Activated CD8-positive, alpha-beta memory T cell treated with anti-CD3 and anti-CD28 coated beads for 24 hours (primary cell): ENCODE data around the gene ADAMTSL4.
"Not testable (repeated sequence)": the region's sequence is repeated elsewhere in the genome, so short reads cannot be mapped to it uniquely, and the experiment has no call there.

Experiments
- DNase-seq: peaks from one replicate; pipeline ENCODE4 v3.0.0-alpha.2; 2020

The ADAMTSL4 gene

GRCh38 chr1:150555971-150556865 is 7.0 kb downstream of the ADAMTSL4 start:
- no peak for DNase-seq

GRCh38 chr1:150557065-150557600 is 7.9 kb downstream of the ADAMTSL4 start:
- DNase-seq = no peak

GRCh38 chr1:150557813-150558212 is 8.6 kb downstream of the ADAMTSL4 start:
- DNase-seq = no peak

- no peak for DNase-seq
Observed at GRCh38 chr1:150558303-150558704, 9.1 kb downstream of the ADAMTSL4 start.

GRCh38 chr1:150558761-150559655 is 9.8 kb downstream of the ADAMTSL4 start:
- no peak for DNase-seq

- DNase-seq = no peak
Observed at GRCh38 chr1:150559656-150560010, 10.4 kb downstream of the ADAMTSL4 start.

GRCh38 chr1:150560011-150560438 is 10.8 kb downstream of the ADAMTSL4 start:
- DNase-seq = peak; percentile 90

- DNase-seq = peak; percentile 93
Observed at GRCh38 chr1:150560576-150561253, 11.5 kb downstream of the ADAMTSL4 start.

GRCh38 chr1:150561254-150561973 is 12.2 kb downstream of the ADAMTSL4 start:
- DNase-seq = peak; percentile 87

- peak; percentile 91 for DNase-seq
Observed at GRCh38 chr1:150561974-150562445, 12.8 kb downstream of the ADAMTSL4 start.

GRCh38 chr1:150562446-150563339 is 13.5 kb downstream of the ADAMTSL4 start:
- peak; percentile 83 for DNase-seq

GRCh38 chr1:150563340-150564038 is 14.3 kb downstream of the ADAMTSL4 start:
- no peak for DNase-seq

- no peak for DNase-seq
Observed at GRCh38 chr1:150564051-150564991, 15.1 kb downstream of the ADAMTSL4 start.

- DNase-seq = not testable (repeated sequence)
Observed at GRCh38 chr1:150565240-150565991, 16.2 kb downstream of the ADAMTSL4 start.

- no peak for DNase-seq
Observed at GRCh38 chr1:150566589-150567340, 17.6 kb downstream of the ADAMTSL4 start.

GRCh38 chr1:150567341-150567716 is 18.1 kb downstream of the ADAMTSL4 start:
- peak; percentile 79 for DNase-seq
